Measurements from ENCODE around the gene IL1RAPL1. TPM values are rescaled to one million over a fixed set of nuclear protein-coding genes. Genes with fewer than 3 reads are reported as not detected.

The IL1RAPL1 gene
- polyA plus RNA-seq, 1 of the 3 experiments (the other 2 are of a cell fraction) = 2.8 TPM

DNA sequence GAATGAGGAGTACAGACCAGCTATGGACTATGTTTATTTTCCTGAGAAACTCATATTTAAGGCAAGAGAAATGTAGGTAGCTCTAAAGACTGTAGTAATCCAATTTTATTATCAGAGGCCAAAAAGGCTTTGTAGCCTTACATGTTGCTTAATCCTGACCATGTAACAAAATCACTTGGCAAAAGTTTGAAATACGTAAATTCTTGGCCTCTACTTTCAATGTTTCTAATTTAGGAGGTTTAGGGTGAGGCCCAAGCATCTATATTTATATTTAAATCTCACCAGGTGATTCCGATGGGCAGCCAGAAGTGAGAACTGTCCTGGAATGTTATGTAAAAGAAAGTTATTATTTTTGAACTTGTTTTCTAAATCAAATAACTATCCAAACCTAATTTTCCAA is 289.7 kb downstream of the IL1RAPL1 start:
- Histone ChIP-seq H4K20me1 (ENCODE audit: insufficient read depth) (no peaks in the 10 kb centered on the region), H3K9ac (no peak overlapping the region), H3F3A (replicated peaks; ENCODE audit: insufficient read depth) (no peaks in the 10 kb centered on the region), H3K9me2 (no peaks in the 10 kb centered on the region), H3K36me3 (replicated peaks in 1 of 2; ENCODE audit: control insufficient read depth in 1 of 2, insufficient read depth in 2 of 2, low read length in 1 of 2) (peaks cover 0 to 3% of the 10 kb centered on the region in 2 experiments), H3K4me1 (ENCODE audit: control insufficient read depth in 1 of 2, insufficient read depth in 2 of 2, low read depth in 1 of 2, low read length in 1 of 2) (no peaks in the 10 kb centered on the region), H3K79me2 (ENCODE audit: insufficient read depth) (no peaks in the 10 kb centered on the region), H3K27me3 (ENCODE audit: insufficient read depth) (no peaks in the 10 kb centered on the region), H3K4me2 (no peak overlapping the region), H2AFZ (ENCODE audit: low read depth) (no peak overlapping the region), H3K9me3 (no peaks in the 10 kb centered on the region), H3K27ac (ENCODE audit: low read depth in 2 of 2, low read length in 1 of 2) (no peak overlapping the region), H3K4me3 (ENCODE audit: low read depth in 2 of 2, low read length in 1 of 2) (no peak overlapping the region)
- ChIA-PET POLR2A (no interaction called here), CTCF (no interaction called here)
- TF ChIP-seq CHD2 (IDR thresholded peaks at IDR 0.05; ENCODE audit: low read length, partially characterized antibody) = no peak
- TF ChIP-seq FOXM1 (IDR thresholded peaks at IDR 0.05; ENCODE audit: low read depth) = no peak
- no peak for DNase-seq
- 7% methylated on average over 2 of the region's 2 CpGs for WGBS (ENCODE audit: low lambda C conversion rate)

- CTCF ChIA-PET = interaction anchor here (1.2 kb wide), 1 partner anchor 1182 kb away, joined by 3 read pairs; no protein-coding TSS in a partner anchor
- H3K27me3 ChIP-seq (ENCODE audit: insufficient read depth) = no peaks in the 10 kb centered on the region
- no peak overlapping the region for H3K4me3 ChIP-seq (ENCODE audit: low read depth in 2 of 2, low read length in 1 of 2)
- H4K20me1 ChIP-seq (ENCODE audit: insufficient read depth) = no peaks in the 10 kb centered on the region
- POLR2A ChIA-PET = no interaction called here
- H3K79me2 ChIP-seq (ENCODE audit: insufficient read depth) = no peaks in the 10 kb centered on the region
- DNase-seq = no peak
- no peak overlapping the region for H2AFZ ChIP-seq (ENCODE audit: low read depth)
- no peaks in the 10 kb centered on the region for H3K9me2 ChIP-seq
- no peak overlapping the region for H3K27ac ChIP-seq (ENCODE audit: low read depth in 2 of 2, low read length in 1 of 2)
- H3F3A ChIP-seq (replicated peaks; ENCODE audit: insufficient read depth) = no peaks in the 10 kb centered on the region
- H3K9ac ChIP-seq = no peak overlapping the region
- H3K4me2 ChIP-seq = no peak overlapping the region
- H3K36me3 ChIP-seq (replicated peaks in 1 of 2; ENCODE audit: control insufficient read depth in 1 of 2, insufficient read depth in 2 of 2, low read length in 1 of 2) = peaks cover 0 to 3% of the 10 kb centered on the region in 2 experiments
- no peaks in the 10 kb centered on the region for H3K4me1 ChIP-seq (ENCODE audit: control insufficient read depth in 1 of 2, insufficient read depth in 2 of 2, low read depth in 1 of 2, low read length in 1 of 2)
- no peaks in the 10 kb centered on the region for H3K9me3 ChIP-seq
- no peak for TF ChIP-seq RCOR1 (IDR thresholded peaks at IDR 0.05; ENCODE audit: low read length)
- no peak for TF ChIP-seq TEAD4 (IDR thresholded peaks at IDR 0.05; ENCODE audit: borderline replicate concordance, insufficient read depth)
- no peak for TF ChIP-seq TAF1 (IDR thresholded peaks at IDR 0.05; ENCODE audit: borderline replicate concordance, low read depth, low read length)
- TF ChIP-seq, protein P1, sequence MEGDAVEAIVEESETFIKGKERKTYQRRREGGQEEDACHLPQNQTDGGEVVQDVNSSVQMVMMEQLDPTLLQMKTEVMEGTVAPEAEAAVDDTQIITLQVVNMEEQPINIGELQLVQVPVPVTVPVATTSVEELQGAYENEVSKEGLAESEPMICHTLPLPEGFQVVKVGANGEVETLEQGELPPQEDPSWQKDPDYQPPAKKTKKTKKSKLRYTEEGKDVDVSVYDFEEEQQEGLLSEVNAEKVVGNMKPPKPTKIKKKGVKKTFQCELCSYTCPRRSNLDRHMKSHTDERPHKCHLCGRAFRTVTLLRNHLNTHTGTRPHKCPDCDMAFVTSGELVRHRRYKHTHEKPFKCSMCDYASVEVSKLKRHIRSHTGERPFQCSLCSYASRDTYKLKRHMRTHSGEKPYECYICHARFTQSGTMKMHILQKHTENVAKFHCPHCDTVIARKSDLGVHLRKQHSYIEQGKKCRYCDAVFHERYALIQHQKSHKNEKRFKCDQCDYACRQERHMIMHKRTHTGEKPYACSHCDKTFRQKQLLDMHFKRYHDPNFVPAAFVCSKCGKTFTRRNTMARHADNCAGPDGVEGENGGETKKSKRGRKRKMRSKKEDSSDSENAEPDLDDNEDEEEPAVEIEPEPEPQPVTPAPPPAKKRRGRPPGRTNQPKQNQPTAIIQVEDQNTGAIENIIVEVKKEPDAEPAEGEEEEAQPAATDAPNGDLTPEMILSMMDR (IDR thresholded peaks at IDR 0.05) = no peak
- TF ChIP-seq MEF2A (IDR thresholded peaks at IDR 0.05; ENCODE audit: borderline replicate concordance, low read depth) = no peak
- TF ChIP-seq NFIC (IDR thresholded peaks at IDR 0.05; ENCODE audit: borderline replicate concordance) = no peak
- no peak for TF ChIP-seq NRF1 (IDR thresholded peaks at IDR 0.05; ENCODE audit: low read depth, low read length)
- TF ChIP-seq MAX (IDR thresholded peaks at IDR 0.05; ENCODE audit: low read depth) = no peak
- TF ChIP-seq EZH2phosphoT487 (IDR thresholded peaks at IDR 0.05; ENCODE audit: borderline replicate concordance, low read depth) = no peak
- TF ChIP-seq SMC3 (IDR thresholded peaks at IDR 0.05; ENCODE audit: low read depth, low read length) = no peak
- no peak for TF ChIP-seq SIN3A (IDR thresholded peaks at IDR 0.05; ENCODE audit: borderline replicate concordance, low read depth, low read length)
- TF ChIP-seq FOXM1 (IDR thresholded peaks at IDR 0.05; ENCODE audit: low read depth) = no peak
- no peak for TF ChIP-seq TCF12 (IDR thresholded peaks at IDR 0.05)
- TF ChIP-seq RXRA (IDR thresholded peaks at IDR 0.05; ENCODE audit: borderline replicate concordance, low read depth) = no peak
- no peak for TF ChIP-seq FOXJ3 (CRISPR knock-in tag; IDR thresholded peaks at IDR 0.05)
- TF ChIP-seq PBX3 (IDR thresholded peaks at IDR 0.05) = no peak
- TF ChIP-seq USF2 (IDR thresholded peaks at IDR 0.05; ENCODE audit: borderline replicate concordance, low read depth, low read length) = no peak
- TF ChIP-seq IRF3 (IDR thresholded peaks at IDR 0.05; ENCODE audit: low read depth, low read length) = no peak
- TF ChIP-seq FOSL2 (IDR thresholded peaks at IDR 0.05; ENCODE audit: borderline replicate concordance, low read depth) = no peak
Measured at GRCh38 chrX:28880136-28880535, 292.9 kb downstream of the IL1RAPL1 start.

All from SK-N-SH (cell line).